ENCODE measurements around the gene CPE.
"Not testable (repeated sequence)": the region's sequence is repeated elsewhere in the genome, so short reads cannot be mapped to it uniquely, and the experiment has no call there.

CPE gene

GRCh38 chr4:165461159-165461821 lies 82.5 kb downstream of the CPE start:
- no peak for DNase-seq (ENCODE audit: low read depth in 1 of 2, low spot score in 1 of 2)

GRCh38 chr4:165462009-165462408 lies 83.2 kb downstream of the CPE start:
- no peak for DNase-seq (ENCODE audit: low read depth in 1 of 2, low spot score in 1 of 2)

GRCh38 chr4:165464376-165464775 lies 85.6 kb downstream of the CPE start:
- DNase-seq (ENCODE audit: low read depth in 1 of 2, low spot score in 1 of 2) = no peak

GRCh38 chr4:165464813-165465381 lies 86.1 kb downstream of the CPE start:
- DNase-seq (ENCODE audit: low read depth in 1 of 2, low spot score in 1 of 2) = no peak

GRCh38 chr4:165470009-165470408 lies 91.2 kb downstream of the CPE start:
- DNase-seq (ENCODE audit: low read depth in 1 of 2, low spot score in 1 of 2) = no peak

- DNase-seq (ENCODE audit: low read depth in 1 of 2, low spot score in 1 of 2) = no peak
These were observed 94.3 kb downstream of the CPE start for GRCh38 chr4:165472943-165473676.

- no peak for DNase-seq (ENCODE audit: low read depth in 1 of 2, low spot score in 1 of 2)
These were observed 96.2 kb downstream of the CPE start for GRCh38 chr4:165474784-165475705.

- DNase-seq (ENCODE audit: low read depth in 1 of 2, low spot score in 1 of 2) = no peak
These were observed 96.9 kb downstream of the CPE start for GRCh38 chr4:165475706-165476070.

GRCh38 chr4:165476214-165477098 lies 97.6 kb downstream of the CPE start:
- DNase-seq (ENCODE audit: low read depth in 1 of 2, low spot score in 1 of 2) = no peak

GRCh38 chr4:165477799-165478198 lies 99.0 kb downstream of the CPE start:
- DNase-seq (ENCODE audit: low read depth in 1 of 2, low spot score in 1 of 2) = no peak

- DNase-seq (ENCODE audit: low read depth in 1 of 2, low spot score in 1 of 2) = no peak
These were observed 99.5 kb downstream of the CPE start for GRCh38 chr4:165478260-165478659.

- DNase-seq (ENCODE audit: low read depth in 1 of 2, low spot score in 1 of 2) = no peak
These were observed 102.4 kb downstream of the CPE start for GRCh38 chr4:165481053-165481835.

- DNase-seq (ENCODE audit: low read depth in 1 of 2, low spot score in 1 of 2) = no peak
These were observed 111.0 kb downstream of the CPE start for GRCh38 chr4:165489786-165490185.

GRCh38 chr4:165492583-165492982 lies 113.8 kb downstream of the CPE start:
- not testable (repeated sequence) for DNase-seq (ENCODE audit: low read depth in 1 of 2, low spot score in 1 of 2)

- peak; percentile 32 for DNase-seq (ENCODE audit: low read depth in 1 of 2, low spot score in 1 of 2)
These were observed 114.6 kb downstream of the CPE start for GRCh38 chr4:165493359-165493758.

GRCh38 chr4:165502916-165503907 lies 124.4 kb downstream of the CPE start:
- no peak for DNase-seq (ENCODE audit: low read depth in 1 of 2, low spot score in 1 of 2)

- DNase-seq (ENCODE audit: low read depth in 1 of 2, low spot score in 1 of 2) = no peak
These were observed 125.4 kb downstream of the CPE start for GRCh38 chr4:165504184-165504583.
